GM08714 (cell line): ENCODE measurements around the gene ATP6V1C2.

Source experiments
- H3K4me3 ChIP-seq: fragments of 200-500 bp; sonication (Bioruptor generic); 2 replicates; pipeline ENCODE4 v1.5.1; 2014; ENCODE audit warnings: mild to moderate bottlenecking, low read length, inconsistent platforms
- ZNF274 ChIP-seq: IDR thresholded peaks from 2 replicates; pipeline ENCODE4 v1.6.1; 2012; ENCODE audit warnings: mild to moderate bottlenecking, low read depth, low read length

ATP6V1C2 gene

GRCh38 chr2:10716581-10716980, 4.8 kb upstream of the ATP6V1C2 start:
- H3K4me3 ChIP-seq: no peak overlapping the region
- no peak for TF ChIP-seq ZNF274

GRCh38 chr2:10717628-10718027, 3.8 kb upstream of the ATP6V1C2 start:
- no peak overlapping the region for H3K4me3 ChIP-seq
- no peak for TF ChIP-seq ZNF274

GRCh38 chr2:10720306-10720705, 1.1 kb upstream of the ATP6V1C2 start:
- no peak for TF ChIP-seq ZNF274
- no peak overlapping the region for H3K4me3 ChIP-seq

- TF ChIP-seq ZNF274: no peak
- H3K4me3 ChIP-seq: peak overlapping the region; percentile 54; the same call in 1 of the 2 replicates
Observed at GRCh38 chr2:10720947-10721395, 459 bp upstream of the ATP6V1C2 start.

- no peak for TF ChIP-seq ZNF274
- H3K4me3 ChIP-seq: peak overlapping the region; percentile 54; the same call in 1 of the 2 replicates
Observed at GRCh38 chr2:10722252-10722825, 909 bp downstream of the ATP6V1C2 start.

- no peak overlapping the region for H3K4me3 ChIP-seq
- TF ChIP-seq ZNF274: no peak
Observed at GRCh38 chr2:10732924-10733565, 11.6 kb downstream of the ATP6V1C2 start.

- no peak for TF ChIP-seq ZNF274
- no peak overlapping the region for H3K4me3 ChIP-seq
Observed at GRCh38 chr2:10733566-10733925, 12.1 kb downstream of the ATP6V1C2 start.

DNA sequence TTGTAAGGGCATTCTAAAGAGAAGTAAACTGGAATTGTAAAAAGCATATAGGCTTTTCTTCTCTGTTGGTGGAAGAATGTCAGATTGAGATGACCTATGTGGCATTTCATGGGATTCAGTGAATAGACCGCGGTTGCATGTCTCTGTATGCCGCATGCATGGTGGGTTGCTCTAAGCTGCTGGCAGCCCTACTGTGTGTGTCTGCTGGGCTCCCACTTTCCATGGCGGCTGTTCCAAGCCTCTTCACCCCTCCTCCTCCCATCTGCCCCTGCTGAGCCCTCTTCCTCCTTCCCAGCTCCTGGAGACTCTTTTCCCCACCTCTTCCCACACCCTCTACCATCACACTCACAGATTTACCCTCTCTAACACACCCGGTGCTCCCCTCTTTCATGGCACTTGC, 12.6 kb downstream of the ATP6V1C2 start:
- TF ChIP-seq ZNF274: no peak
- H3K4me3 ChIP-seq: no peak overlapping the region

DNA sequence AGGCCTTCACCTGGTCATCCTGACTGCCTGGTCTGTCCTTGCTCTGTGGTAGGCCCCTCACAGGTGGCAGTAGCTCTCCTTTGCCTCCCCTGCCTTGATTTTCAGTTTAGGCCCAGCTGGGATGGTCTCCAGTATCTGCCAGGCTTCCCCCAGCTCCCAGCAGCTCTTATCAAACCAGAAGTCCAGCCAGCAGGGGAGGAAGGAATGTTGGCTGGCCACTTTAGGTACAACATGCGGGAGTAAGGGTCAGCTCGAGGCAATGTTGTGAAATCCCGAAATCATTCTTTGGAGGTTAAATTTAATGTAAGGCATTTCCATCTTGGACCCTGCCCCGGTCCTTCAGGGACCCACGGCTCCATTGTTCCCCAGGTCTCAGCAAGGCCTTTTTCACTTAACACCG, 16.8 kb downstream of the ATP6V1C2 start:
- H3K4me3 ChIP-seq: no peak overlapping the region
- no peak for TF ChIP-seq ZNF274

GRCh38 chr2:10740226-10740625, 18.8 kb downstream of the ATP6V1C2 start:
- TF ChIP-seq ZNF274: no peak

DNA sequence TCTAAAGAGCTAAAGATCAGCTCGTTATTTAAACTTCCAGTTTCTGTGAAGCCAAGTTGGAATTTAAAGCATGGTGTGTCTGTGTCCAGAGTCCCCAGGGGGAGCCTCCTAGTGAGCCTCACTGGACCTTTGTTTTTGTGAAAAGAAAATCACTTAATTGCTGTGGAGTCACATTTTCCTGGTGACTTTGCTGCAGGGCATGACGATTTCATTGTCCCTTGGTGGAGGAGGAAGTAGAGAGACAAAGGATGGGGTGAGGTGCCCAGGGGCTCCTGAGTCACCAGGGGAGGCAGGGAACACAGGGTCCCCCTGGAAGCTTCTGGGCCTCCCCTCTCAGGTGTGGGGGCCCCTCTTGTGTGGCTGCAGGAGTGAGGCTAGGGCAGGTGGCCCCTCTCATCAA, 19.7 kb downstream of the ATP6V1C2 start:
- no peak overlapping the region for H3K4me3 ChIP-seq
- TF ChIP-seq ZNF274: no peak

More at GRCh38 chr2:10740226-10740625, 18.8 kb downstream of the ATP6V1C2 start:
- H3K4me3 ChIP-seq: no peak overlapping the region

- no peak for TF ChIP-seq ZNF274
- H3K4me3 ChIP-seq: no peak overlapping the region
Observed at GRCh38 chr2:10742666-10743065, 21.2 kb downstream of the ATP6V1C2 start.

DNA sequence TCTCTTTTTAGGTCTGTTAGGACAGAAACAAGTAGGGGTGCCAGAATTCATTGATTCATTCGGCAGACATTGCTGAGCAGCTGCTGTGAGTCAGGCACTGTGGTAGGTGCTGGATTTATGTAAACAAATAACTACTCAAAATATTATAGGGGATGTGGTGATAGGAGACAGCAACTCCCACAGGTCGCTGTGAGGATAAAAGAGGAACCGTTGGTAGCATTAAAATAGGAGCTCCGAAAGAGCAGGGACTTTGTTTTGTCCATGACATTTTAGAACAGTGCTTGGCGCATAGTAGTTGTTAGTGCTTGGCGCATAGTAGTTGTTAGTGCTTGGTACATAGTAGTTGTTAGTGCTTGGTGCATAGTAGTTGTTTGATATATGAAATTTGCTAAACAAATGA, 29.2 kb downstream of the ATP6V1C2 start:
- H3K4me3 ChIP-seq: no peak overlapping the region
- TF ChIP-seq ZNF274: no peak

GRCh38 chr2:10752236-10752635, 30.8 kb downstream of the ATP6V1C2 start:
- TF ChIP-seq ZNF274: no peak

DNA sequence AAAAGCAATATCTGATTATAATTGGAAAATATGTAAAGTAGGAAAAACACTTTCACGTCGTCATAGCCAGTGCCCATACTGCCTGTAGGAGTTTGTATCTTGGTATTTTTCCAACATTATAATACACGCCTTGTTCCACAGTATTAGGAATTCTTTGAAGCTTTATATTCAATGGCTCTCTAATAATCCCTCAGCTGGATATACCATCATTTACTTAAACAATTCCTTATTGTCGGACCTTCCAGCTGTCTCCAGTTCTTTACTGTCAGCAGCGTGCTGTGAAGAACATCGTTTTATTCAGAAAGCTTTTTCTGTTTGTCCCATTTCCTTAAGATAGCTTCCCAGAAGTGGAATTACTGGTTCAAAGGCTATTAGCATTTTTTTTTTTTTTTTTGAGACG, 31.7 kb downstream of the ATP6V1C2 start:
- no peak overlapping the region for H3K4me3 ChIP-seq
- TF ChIP-seq ZNF274: no peak

More at GRCh38 chr2:10752236-10752635, 30.8 kb downstream of the ATP6V1C2 start:
- no peak overlapping the region for H3K4me3 ChIP-seq
